Gastrocnemius medialis (tissue), 4 donors: ENCODE measurements around the gene ALDH2.

ENCODE experiments used
- POLR2A ChIP-seq, 2 donors: fragments of 450-650 bp; IDR thresholded peaks; one replicate each; pipeline ENCODE4 v1.6.1; 2017; ENCODE audit warnings: antibody characterized with exemption in 2 of 2, mild to moderate bottlenecking in 2 of 2, moderate library complexity in 2 of 2
- TF ChIP-seq, protein P1 (sequence below), 5 experiments: fragments of 450-650 bp in 3 of 5; fragments of 200-600 bp in 2 of 5; sonication (generic) in 2 of 5; IDR thresholded peaks in 4 of 5; conservative IDR thresholded peaks in 1 of 5; 1 replicate in 4 of 5; 2 replicates in 1 of 5; pipeline ENCODE4 v1.5.1; 2016 to 2019; ENCODE audit warnings: antibody characterized with exemption in 5 of 5, mild to moderate bottlenecking in 3 of 5, moderate library complexity in 3 of 5

DNA sequence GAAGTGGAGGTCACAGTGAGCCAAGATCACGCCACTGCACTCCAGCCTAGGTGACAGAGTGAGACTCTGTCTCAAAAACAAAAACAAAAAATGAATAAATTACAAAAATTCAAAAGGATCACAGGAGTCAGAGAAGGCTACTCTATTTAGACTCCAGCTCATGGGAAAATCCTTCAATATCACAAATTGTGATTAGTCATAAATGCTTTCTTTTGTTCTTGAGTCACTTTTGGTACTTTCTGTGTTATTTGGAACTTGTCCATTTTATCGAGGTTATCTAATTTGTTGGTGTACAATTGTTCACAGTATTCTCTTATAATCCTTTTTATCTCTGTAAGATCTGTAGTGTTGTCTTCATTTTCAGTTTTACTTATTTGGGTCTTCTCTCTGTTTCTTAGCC is 18.9 kb downstream of the ALDH2 start:
- TF ChIP-seq, protein P1, sequence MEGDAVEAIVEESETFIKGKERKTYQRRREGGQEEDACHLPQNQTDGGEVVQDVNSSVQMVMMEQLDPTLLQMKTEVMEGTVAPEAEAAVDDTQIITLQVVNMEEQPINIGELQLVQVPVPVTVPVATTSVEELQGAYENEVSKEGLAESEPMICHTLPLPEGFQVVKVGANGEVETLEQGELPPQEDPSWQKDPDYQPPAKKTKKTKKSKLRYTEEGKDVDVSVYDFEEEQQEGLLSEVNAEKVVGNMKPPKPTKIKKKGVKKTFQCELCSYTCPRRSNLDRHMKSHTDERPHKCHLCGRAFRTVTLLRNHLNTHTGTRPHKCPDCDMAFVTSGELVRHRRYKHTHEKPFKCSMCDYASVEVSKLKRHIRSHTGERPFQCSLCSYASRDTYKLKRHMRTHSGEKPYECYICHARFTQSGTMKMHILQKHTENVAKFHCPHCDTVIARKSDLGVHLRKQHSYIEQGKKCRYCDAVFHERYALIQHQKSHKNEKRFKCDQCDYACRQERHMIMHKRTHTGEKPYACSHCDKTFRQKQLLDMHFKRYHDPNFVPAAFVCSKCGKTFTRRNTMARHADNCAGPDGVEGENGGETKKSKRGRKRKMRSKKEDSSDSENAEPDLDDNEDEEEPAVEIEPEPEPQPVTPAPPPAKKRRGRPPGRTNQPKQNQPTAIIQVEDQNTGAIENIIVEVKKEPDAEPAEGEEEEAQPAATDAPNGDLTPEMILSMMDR (IDR thresholded peaks at IDR 0.05 in 4 of 5, conservative IDR thresholded peaks at IDR 0.05 in 1 of 5), result no peak
- TF ChIP-seq POLR2A (IDR thresholded peaks at IDR 0.05), result no peak
